ENCODE data around the gene RGS9.

Gene RGS9

GRCh38 chr17:65156185-65156834 is 19.1 kb downstream of the RGS9 start:
- no peak overlapping the region for H3K4me3 ChIP-seq (ENCODE audit: low read depth, low read length)
- DNase-seq (ENCODE audit: low read depth), result no peak
- no peak for TF ChIP-seq CTCF (IDR thresholded peaks at IDR 0.05; ENCODE audit: low read depth, low read length, missing control alignments)

- TF ChIP-seq CTCF (IDR thresholded peaks at IDR 0.05; ENCODE audit: low read depth, low read length, missing control alignments), result no peak
- no peak for DNase-seq (ENCODE audit: low read depth)
- H3K4me3 ChIP-seq (ENCODE audit: low read depth, low read length), result no peak overlapping the region
Observed at GRCh38 chr17:65156835-65157565, 19.8 kb downstream of the RGS9 start.

GRCh38 chr17:65158041-65158440 is 20.9 kb downstream of the RGS9 start:
- no peak overlapping the region for H3K4me3 ChIP-seq (ENCODE audit: low read depth, low read length)

GRCh38 chr17:65158622-65159021 is 21.5 kb downstream of the RGS9 start:
- no peak overlapping the region for H3K4me3 ChIP-seq (ENCODE audit: low read depth, low read length)
- TF ChIP-seq CTCF (IDR thresholded peaks at IDR 0.05; ENCODE audit: low read depth, low read length, missing control alignments), result no peak
- DNase-seq (ENCODE audit: low read depth), result no peak

More at GRCh38 chr17:65158041-65158440, 20.9 kb downstream of the RGS9 start:
- TF ChIP-seq CTCF (IDR thresholded peaks at IDR 0.05; ENCODE audit: low read depth, low read length, missing control alignments), result no peak
- DNase-seq (ENCODE audit: low read depth), result no peak

GRCh38 chr17:65160516-65160915 is 23.3 kb downstream of the RGS9 start:
- DNase-seq (ENCODE audit: low read depth), result no peak
- TF ChIP-seq CTCF (IDR thresholded peaks at IDR 0.05; ENCODE audit: low read depth, low read length, missing control alignments), result no peak
- no peak overlapping the region for H3K4me3 ChIP-seq (ENCODE audit: low read depth, low read length)

- no peak overlapping the region for H3K4me3 ChIP-seq (ENCODE audit: low read depth, low read length)
- peak; percentile 66 for DNase-seq (ENCODE audit: low read depth)
- TF ChIP-seq CTCF (IDR thresholded peaks at IDR 0.05; ENCODE audit: low read depth, low read length, missing control alignments), result no peak
Observed at GRCh38 chr17:65163990-65164495, 26.9 kb downstream of the RGS9 start.

Data from GM12864 (cell line).